ENCODE results near the gene RPL13. TPM values are rescaled to one million over a fixed set of nuclear protein-coding genes. Genes with fewer than 3 reads are reported as not detected.

RPL13 gene
- total and polyA plus RNA-seq, 9 of the 15 experiments (the other 6 are each of a cell fraction or from before 2014, with no cell fraction given), result 227 to 6,042 (median 1,633) TPM

DNA sequence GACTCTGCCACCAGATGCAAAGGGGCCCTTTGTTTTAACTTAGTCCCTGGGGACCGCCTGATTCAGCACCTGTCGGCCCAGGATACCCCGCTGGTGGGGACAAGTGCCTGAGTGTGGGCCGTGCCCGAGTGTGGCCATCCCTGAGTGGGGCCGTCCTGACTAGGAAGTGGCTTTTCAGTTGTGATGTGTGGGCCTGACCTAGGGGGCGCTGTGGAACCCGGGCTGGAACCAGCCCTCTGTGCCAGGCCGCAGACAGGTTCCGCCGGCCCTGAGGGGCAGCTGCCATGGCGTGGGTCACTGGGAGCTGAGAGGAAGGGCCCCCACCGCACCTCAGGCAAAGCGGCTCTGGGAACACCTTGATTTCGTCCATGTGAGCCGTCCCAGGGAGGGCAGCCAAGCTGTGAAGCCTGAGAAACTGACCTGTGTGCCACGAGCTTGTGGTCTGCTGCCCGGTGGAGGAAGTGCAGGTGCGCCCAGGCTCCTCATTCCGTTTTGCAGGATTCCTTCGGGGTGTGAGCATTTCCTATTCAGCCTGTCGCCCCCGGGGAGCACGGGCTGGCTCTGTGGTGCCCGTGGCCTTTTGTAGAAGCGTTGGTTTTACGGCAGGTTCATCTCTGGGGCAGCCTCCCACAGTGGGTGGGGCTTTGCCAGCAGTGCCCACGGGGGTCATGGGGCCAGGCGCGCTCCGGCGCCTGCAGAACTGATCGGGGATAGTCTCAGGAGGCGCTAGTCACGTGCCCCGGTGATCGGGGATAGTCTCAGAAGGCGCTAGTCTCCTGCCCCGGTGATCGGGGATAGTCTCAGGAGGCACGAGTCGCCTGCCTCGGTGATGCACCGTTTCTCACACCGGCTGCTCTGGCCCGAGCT lies 5.3 kb downstream of the RPL13 start (continued):
- TF ChIP-seq, protein P1, sequence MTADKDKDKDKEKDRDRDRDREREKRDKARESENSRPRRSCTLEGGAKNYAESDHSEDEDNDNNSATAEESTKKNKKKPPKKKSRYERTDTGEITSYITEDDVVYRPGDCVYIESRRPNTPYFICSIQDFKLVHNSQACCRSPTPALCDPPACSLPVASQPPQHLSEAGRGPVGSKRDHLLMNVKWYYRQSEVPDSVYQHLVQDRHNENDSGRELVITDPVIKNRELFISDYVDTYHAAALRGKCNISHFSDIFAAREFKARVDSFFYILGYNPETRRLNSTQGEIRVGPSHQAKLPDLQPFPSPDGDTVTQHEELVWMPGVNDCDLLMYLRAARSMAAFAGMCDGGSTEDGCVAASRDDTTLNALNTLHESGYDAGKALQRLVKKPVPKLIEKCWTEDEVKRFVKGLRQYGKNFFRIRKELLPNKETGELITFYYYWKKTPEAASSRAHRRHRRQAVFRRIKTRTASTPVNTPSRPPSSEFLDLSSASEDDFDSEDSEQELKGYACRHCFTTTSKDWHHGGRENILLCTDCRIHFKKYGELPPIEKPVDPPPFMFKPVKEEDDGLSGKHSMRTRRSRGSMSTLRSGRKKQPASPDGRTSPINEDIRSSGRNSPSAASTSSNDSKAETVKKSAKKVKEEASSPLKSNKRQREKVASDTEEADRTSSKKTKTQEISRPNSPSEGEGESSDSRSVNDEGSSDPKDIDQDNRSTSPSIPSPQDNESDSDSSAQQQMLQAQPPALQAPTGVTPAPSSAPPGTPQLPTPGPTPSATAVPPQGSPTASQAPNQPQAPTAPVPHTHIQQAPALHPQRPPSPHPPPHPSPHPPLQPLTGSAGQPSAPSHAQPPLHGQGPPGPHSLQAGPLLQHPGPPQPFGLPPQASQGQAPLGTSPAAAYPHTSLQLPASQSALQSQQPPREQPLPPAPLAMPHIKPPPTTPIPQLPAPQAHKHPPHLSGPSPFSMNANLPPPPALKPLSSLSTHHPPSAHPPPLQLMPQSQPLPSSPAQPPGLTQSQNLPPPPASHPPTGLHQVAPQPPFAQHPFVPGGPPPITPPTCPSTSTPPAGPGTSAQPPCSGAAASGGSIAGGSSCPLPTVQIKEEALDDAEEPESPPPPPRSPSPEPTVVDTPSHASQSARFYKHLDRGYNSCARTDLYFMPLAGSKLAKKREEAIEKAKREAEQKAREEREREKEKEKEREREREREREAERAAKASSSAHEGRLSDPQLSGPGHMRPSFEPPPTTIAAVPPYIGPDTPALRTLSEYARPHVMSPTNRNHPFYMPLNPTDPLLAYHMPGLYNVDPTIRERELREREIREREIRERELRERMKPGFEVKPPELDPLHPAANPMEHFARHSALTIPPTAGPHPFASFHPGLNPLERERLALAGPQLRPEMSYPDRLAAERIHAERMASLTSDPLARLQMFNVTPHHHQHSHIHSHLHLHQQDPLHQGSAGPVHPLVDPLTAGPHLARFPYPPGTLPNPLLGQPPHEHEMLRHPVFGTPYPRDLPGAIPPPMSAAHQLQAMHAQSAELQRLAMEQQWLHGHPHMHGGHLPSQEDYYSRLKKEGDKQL (CRISPR knock-in tag; IDR thresholded peaks at IDR 0.05; ENCODE audit: borderline replicate concordance), result 0 out of 2 replicates have a peak, but pooled peaks have one; percentile 37
- no peak for TF ChIP-seq SMAD2 (IDR thresholded peaks at IDR 0.05; ENCODE audit: low read depth, low read length)
- TF ChIP-seq, protein P2, sequence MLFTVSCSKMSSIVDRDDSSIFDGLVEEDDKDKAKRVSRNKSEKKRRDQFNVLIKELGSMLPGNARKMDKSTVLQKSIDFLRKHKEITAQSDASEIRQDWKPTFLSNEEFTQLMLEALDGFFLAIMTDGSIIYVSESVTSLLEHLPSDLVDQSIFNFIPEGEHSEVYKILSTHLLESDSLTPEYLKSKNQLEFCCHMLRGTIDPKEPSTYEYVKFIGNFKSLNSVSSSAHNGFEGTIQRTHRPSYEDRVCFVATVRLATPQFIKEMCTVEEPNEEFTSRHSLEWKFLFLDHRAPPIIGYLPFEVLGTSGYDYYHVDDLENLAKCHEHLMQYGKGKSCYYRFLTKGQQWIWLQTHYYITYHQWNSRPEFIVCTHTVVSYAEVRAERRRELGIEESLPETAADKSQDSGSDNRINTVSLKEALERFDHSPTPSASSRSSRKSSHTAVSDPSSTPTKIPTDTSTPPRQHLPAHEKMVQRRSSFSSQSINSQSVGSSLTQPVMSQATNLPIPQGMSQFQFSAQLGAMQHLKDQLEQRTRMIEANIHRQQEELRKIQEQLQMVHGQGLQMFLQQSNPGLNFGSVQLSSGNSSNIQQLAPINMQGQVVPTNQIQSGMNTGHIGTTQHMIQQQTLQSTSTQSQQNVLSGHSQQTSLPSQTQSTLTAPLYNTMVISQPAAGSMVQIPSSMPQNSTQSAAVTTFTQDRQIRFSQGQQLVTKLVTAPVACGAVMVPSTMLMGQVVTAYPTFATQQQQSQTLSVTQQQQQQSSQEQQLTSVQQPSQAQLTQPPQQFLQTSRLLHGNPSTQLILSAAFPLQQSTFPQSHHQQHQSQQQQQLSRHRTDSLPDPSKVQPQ (CRISPR knock-in tag; IDR thresholded peaks at IDR 0.05; ENCODE audit: borderline replicate concordance), result no peak
- no peak for TF ChIP-seq SETDB1 (IDR thresholded peaks at IDR 0.05; ENCODE audit: low read length)
- no peak for TF ChIP-seq DDX20 (tag; IDR thresholded peaks at IDR 0.05; ENCODE audit: low read depth)
- TF ChIP-seq ASH1L (IDR thresholded peaks at IDR 0.05; ENCODE audit: borderline replicate concordance, low read depth, partially characterized antibody), result no peak
- no peak for TF ChIP-seq NR4A1 (CRISPR knock-in tag; IDR thresholded peaks at IDR 0.05)
- no peak for TF ChIP-seq NR4A1 (tag; IDR thresholded peaks at IDR 0.05)
- no peak for TF ChIP-seq ZNF41 (CRISPR knock-in tag; conservative IDR thresholded peaks at IDR 0.05)
- TF ChIP-seq ETV5 (CRISPR knock-in tag; IDR thresholded peaks at IDR 0.05; ENCODE audit: low read depth), result no peak
- TF ChIP-seq SRSF9 (IDR thresholded peaks at IDR 0.05; ENCODE audit: borderline replicate concordance, low read depth, low read length), result no peak
- TF ChIP-seq CEBPG (CRISPR knock-in tag; IDR thresholded peaks at IDR 0.05), result no peak
- no peak for TF ChIP-seq CEBPG (tag; conservative IDR thresholded peaks at IDR 0.05 in 1 of 2, IDR thresholded peaks at IDR 0.05 in 1 of 2)
- no peak for TF ChIP-seq TEAD2 (tag; IDR thresholded peaks at IDR 0.05)
- TF ChIP-seq, protein P3, sequence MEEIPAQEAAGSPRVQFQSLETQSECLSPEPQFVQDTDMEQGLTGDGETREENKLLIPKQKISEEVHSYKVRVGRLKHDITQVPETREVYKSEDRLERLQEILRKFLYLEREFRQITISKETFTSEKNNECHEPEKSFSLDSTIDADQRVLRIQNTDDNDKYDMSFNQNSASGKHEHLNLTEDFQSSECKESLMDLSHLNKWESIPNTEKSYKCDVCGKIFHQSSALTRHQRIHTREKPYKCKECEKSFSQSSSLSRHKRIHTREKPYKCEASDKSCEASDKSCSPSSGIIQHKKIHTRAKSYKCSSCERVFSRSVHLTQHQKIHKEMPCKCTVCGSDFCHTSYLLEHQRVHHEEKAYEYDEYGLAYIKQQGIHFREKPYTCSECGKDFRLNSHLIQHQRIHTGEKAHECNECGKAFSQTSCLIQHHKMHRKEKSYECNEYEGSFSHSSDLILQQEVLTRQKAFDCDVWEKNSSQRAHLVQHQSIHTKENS (CRISPR knock-in tag; IDR thresholded peaks at IDR 0.05), result no peak
- no peak for TF ChIP-seq GTF2A2 (tag; IDR thresholded peaks at IDR 0.05)
- no peak for TF ChIP-seq BCOR (IDR thresholded peaks at IDR 0.05)
- TF ChIP-seq BRD9 (IDR thresholded peaks at IDR 0.05; ENCODE audit: low read depth, partially characterized antibody), result no peak
- TF ChIP-seq ARID1B (IDR thresholded peaks at IDR 0.05), result no peak
